ENCODE results near the gene C9orf72.
"Not testable (repeated sequence)": the region's sequence is repeated elsewhere in the genome, so short reads cannot be mapped to it uniquely, and the experiment has no call there.

Gene C9orf72

DNA sequence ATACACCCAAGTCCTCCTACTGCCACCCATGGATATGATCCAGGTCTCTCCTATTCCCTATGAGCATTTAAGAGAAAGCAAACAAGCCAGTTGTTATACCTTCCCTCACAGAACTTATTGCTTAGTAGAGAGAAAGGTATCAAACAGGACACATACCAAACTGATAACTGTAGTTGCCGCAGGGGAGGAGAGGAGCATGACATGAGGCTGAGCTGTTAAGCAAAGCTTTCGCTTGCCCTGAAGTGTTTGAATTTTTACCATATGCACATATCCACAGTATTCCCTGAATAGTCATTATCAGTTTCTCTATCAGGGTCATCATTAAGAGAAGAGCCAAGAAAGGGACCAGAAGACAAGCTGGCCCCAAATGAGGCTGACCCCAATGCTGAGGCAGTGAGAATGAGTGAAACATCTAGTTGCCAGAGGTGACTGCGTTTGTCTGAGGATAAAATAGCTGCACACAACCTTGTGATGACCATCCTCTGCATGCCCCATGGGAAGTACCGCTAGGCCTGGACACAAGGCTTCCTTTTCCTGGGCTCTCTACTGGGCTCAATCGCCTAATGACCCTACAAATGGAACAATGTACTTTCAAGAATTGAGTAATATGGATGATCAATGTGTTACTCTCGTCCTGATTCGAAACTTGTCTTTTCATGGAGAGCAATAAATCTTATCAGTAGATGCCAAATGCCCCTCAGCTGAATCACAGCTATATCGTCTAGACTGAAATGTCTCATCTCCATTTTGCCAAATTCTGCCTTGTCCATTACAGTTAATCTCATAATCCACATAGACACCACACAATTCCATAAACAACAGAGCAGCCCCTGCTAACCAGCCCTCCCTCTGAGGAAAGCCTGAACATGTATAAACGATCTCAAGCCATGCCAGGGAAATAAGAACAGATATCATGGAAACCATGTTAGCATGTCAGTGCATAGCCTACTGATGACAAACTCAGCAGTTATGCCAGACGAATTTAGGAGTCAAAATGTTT is 53.5 kb downstream of the C9orf72 start:
- DNase-seq (ENCODE audit: insufficient read length, low spot score): no peak
- FAIRE-seq: peak; percentile 62

GRCh38 chr9:27518809-27519208 is 54.5 kb downstream of the C9orf72 start:
- no peak for FAIRE-seq

DNA sequence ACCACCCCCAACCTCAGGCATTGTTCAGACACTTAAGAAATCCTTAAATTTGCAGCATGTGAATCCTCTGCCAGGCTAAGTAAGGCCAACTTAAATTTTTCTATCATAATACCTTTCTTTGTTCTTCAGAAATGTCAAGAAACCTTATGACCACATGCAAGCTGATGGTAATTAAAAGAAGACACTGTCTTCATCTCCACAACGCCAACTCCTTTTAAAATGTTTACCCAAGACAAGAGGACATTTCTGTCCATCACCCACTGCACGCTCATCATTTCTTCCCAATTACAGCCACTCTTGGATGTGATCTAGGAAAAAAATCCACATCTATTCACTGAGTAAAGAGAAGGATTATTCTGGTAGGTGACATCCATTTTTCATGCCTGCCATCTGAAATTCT is 55.3 kb downstream of the C9orf72 start:
- no peak for DNase-seq (ENCODE audit: insufficient read length, low spot score)
- FAIRE-seq: no peak

More at GRCh38 chr9:27518809-27519208, 54.5 kb downstream of the C9orf72 start:
- no peak for DNase-seq (ENCODE audit: insufficient read length, low spot score)

DNA sequence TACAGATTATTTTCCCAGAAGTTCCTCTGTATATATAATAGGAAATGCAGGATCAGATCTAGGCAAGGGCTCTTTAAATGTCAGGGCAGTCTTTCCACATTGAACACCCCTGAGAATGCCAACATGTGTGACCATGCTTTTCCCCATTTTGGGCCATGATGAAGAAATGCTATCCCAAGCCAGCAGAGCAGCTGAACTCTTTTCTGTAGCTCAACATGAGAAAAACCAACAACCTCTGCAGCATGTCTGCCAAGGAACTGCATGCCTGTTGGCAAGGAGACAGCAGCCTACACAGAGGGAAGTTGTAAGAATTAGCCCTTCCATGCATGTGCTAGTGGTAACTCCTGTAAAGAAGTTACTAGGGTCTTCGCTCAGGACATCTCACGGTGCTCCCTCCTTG is 58.7 kb downstream of the C9orf72 start:
- FAIRE-seq: no peak
- DNase-seq (ENCODE audit: insufficient read length, low spot score): no peak

DNA sequence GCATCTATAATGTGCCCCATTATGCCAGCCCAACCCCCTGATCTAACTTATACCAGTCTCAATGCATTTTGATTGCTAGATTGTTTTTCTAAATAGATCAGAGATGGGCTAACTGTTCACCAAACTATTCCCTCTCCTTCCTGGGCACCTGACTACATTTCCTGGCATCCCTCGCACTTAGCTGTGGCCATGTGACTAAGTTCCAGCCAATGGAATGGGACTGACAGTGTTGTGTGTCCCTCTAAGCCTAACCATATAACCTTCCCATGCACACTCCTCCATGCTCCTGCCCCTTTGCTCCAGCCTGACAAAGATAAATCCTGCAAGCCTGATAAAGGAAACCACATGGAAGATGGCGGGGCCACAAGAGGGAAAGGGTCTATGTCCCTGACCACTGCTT is 61.5 kb downstream of the C9orf72 start:
- no peak for DNase-seq (ENCODE audit: insufficient read length, low spot score)
- no peak for FAIRE-seq

- FAIRE-seq (no peak), DNase-seq (ENCODE audit: insufficient read length, low spot score) (no peak)
Observed at GRCh38 chr9:27510780-27511179, 62.5 kb downstream of the C9orf72 start.

GRCh38 chr9:27506981-27507380 is 66.3 kb downstream of the C9orf72 start:
- FAIRE-seq (no peak), DNase-seq (ENCODE audit: insufficient read length, low spot score) (no peak)

DNA sequence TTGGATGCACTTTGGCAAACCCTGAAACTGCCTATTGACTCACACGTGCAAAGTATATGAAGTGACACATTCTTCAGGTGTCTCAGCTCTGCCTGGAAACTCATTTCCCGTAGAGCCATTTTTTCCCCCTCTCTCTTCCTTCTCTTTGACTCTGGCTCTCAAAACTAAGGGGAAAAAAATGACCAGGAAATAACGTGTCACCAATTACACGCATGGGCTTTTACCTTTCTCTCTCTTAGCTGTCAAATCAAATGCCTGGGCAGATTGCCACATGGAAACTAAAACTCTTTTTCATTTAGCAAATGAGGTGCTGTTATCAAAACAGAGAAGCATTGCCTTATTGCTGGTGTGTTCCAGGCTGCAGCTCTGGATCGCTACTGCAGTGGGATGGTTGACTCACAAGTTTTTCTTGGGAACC is 67.5 kb downstream of the C9orf72 start:
- FAIRE-seq: no peak
- no peak for DNase-seq (ENCODE audit: insufficient read length, low spot score)

DNA sequence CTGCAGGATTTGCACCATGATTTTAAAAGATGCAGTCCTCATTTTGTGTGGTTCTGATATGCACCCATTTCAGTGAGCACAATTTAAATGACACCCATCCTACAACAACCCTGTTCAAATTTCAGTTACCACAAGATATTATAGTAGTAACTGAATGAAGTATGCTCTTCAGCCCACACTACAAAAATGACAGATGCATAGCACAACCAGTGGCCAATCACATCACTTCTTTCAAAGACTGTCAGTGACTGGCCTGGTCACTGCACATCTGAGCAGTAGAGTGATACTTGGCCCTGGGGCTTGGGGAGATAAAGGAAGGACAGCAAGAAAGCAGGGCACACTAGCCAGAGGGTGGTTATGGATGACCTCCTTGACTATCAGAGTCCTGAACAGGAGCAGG is 69.0 kb downstream of the C9orf72 start:
- no peak for FAIRE-seq
- no peak for DNase-seq (ENCODE audit: insufficient read length, low spot score)

GRCh38 chr9:27503623-27504022 is 69.7 kb downstream of the C9orf72 start:
- DNase-seq (ENCODE audit: insufficient read length, low spot score) (no peak), FAIRE-seq (no peak)

DNA sequence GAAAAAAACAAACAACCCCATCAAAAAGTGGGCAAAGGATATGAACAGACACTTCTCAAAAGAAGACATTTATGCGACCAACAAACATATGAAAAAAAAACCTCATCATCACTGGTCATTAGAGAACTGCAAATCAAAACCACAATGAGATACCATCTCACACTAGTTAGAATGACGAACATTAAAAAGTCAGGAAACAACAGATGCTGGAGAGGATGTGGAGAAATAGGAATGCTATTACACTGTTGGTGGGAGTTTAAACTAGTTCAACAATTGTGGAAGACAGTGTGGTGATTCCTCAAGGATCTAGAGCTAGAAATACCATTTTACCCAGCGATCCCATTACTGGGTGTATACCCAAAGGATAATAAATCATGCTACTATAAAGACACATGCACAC is 72.4 kb downstream of the C9orf72 start:
- not testable (repeated sequence) for FAIRE-seq; DNase-seq (ENCODE audit: insufficient read length, low spot score)

- FAIRE-seq: no peak
- DNase-seq (ENCODE audit: insufficient read length, low spot score): peak; percentile 31
Observed at GRCh38 chr9:27499451-27499850, 73.8 kb downstream of the C9orf72 start.

DNA sequence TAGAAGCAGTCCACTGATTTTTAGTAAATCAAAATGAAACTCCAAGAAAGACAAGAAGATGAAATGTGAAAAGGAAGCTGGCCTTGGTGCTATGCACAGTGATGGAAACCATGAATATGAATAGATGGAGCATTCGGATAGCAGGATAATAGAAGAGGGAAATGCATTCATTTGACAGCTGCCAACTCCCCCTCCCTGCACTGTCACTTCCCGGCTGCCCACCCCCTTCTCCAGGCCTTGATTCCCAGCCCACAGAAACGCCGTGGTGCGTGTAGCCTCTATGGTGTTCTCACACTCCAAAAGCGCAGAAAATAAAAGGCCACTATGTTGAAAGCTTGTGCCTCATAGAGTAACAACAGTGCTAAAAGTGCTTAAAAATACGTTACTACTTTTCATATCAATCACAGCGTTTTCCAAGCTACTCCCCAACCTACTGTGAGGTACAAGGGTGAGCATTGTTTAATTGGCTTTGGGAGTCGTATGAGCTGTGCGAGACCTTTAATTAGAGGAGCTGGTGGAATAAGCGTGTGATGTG is 75.3 kb downstream of the C9orf72 start:
- DNase-seq (ENCODE audit: insufficient read length, low spot score) (no peak), FAIRE-seq (no peak)
